Peyer's patch (tissue), 4 donors: Measurements from ENCODE around the gene ZACN.

Experiments
- POLR2A ChIP-seq, 2 donors: fragments of 450-650 bp; IDR thresholded peaks; one replicate each; pipeline ENCODE4 v1.5.1; 2017; ENCODE audit warnings: antibody characterized with exemption in 2 of 2, mild to moderate bottlenecking in 2 of 2, moderate library complexity in 2 of 2
- TF ChIP-seq, protein P1 (sequence below), 6 experiments: fragments of 450-650 bp in 4 of 6; fragments of 200-600 bp in 2 of 6; sonication (generic) in 1 of 6; IDR thresholded peaks; one replicate each; pipeline ENCODE4 v1.5.1; 2017 to 2019; ENCODE audit warnings: antibody characterized with exemption in 6 of 6, mild to moderate bottlenecking in 3 of 6, moderate library complexity in 1 of 6

DNA sequence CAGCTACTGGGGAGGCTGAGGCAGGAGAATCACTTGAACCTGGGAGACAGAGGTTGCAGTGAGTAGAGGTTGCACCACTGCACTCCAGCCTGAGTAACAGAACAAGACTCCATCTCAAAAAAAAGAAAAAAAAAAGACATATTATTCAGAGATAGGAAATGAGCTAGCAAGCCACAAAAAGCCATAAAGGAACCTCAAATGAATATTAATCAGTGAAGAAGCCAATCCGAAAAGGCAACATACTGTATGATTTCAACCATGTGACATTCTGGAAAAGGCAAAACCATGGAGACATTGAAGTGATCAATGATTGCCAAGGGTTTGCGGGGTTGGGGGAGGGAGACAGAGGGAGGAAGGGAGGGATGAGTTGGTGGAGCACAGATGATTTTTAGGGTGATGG lies 33.0 kb downstream of the ZACN start:
- TF ChIP-seq, protein P1, sequence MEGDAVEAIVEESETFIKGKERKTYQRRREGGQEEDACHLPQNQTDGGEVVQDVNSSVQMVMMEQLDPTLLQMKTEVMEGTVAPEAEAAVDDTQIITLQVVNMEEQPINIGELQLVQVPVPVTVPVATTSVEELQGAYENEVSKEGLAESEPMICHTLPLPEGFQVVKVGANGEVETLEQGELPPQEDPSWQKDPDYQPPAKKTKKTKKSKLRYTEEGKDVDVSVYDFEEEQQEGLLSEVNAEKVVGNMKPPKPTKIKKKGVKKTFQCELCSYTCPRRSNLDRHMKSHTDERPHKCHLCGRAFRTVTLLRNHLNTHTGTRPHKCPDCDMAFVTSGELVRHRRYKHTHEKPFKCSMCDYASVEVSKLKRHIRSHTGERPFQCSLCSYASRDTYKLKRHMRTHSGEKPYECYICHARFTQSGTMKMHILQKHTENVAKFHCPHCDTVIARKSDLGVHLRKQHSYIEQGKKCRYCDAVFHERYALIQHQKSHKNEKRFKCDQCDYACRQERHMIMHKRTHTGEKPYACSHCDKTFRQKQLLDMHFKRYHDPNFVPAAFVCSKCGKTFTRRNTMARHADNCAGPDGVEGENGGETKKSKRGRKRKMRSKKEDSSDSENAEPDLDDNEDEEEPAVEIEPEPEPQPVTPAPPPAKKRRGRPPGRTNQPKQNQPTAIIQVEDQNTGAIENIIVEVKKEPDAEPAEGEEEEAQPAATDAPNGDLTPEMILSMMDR (IDR thresholded peaks at IDR 0.05): no peak
- TF ChIP-seq POLR2A (IDR thresholded peaks at IDR 0.05): no peak
